TTC549 (cell line): ENCODE measurements around the gene KIF7.
"Not testable (repeated sequence)": the region's sequence is repeated elsewhere in the genome, so short reads cannot be mapped to it uniquely, and the experiment has no call there.

ENCODE experiments used
- FAIRE-seq: peaks from 2 replicates; lab custom pipeline; 2012; peaks lifted over from hg19 to GRCh38; lab: Jason Lieb, UNC

Gene KIF7, protein sequence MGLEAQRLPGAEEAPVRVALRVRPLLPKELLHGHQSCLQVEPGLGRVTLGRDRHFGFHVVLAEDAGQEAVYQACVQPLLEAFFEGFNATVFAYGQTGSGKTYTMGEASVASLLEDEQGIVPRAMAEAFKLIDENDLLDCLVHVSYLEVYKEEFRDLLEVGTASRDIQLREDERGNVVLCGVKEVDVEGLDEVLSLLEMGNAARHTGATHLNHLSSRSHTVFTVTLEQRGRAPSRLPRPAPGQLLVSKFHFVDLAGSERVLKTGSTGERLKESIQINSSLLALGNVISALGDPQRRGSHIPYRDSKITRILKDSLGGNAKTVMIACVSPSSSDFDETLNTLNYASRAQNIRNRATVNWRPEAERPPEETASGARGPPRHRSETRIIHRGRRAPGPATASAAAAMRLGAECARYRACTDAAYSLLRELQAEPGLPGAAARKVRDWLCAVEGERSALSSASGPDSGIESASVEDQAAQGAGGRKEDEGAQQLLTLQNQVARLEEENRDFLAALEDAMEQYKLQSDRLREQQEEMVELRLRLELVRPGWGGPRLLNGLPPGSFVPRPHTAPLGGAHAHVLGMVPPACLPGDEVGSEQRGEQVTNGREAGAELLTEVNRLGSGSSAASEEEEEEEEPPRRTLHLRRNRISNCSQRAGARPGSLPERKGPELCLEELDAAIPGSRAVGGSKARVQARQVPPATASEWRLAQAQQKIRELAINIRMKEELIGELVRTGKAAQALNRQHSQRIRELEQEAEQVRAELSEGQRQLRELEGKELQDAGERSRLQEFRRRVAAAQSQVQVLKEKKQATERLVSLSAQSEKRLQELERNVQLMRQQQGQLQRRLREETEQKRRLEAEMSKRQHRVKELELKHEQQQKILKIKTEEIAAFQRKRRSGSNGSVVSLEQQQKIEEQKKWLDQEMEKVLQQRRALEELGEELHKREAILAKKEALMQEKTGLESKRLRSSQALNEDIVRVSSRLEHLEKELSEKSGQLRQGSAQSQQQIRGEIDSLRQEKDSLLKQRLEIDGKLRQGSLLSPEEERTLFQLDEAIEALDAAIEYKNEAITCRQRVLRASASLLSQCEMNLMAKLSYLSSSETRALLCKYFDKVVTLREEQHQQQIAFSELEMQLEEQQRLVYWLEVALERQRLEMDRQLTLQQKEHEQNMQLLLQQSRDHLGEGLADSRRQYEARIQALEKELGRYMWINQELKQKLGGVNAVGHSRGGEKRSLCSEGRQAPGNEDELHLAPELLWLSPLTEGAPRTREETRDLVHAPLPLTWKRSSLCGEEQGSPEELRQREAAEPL (N-terminal part only)

DNA sequence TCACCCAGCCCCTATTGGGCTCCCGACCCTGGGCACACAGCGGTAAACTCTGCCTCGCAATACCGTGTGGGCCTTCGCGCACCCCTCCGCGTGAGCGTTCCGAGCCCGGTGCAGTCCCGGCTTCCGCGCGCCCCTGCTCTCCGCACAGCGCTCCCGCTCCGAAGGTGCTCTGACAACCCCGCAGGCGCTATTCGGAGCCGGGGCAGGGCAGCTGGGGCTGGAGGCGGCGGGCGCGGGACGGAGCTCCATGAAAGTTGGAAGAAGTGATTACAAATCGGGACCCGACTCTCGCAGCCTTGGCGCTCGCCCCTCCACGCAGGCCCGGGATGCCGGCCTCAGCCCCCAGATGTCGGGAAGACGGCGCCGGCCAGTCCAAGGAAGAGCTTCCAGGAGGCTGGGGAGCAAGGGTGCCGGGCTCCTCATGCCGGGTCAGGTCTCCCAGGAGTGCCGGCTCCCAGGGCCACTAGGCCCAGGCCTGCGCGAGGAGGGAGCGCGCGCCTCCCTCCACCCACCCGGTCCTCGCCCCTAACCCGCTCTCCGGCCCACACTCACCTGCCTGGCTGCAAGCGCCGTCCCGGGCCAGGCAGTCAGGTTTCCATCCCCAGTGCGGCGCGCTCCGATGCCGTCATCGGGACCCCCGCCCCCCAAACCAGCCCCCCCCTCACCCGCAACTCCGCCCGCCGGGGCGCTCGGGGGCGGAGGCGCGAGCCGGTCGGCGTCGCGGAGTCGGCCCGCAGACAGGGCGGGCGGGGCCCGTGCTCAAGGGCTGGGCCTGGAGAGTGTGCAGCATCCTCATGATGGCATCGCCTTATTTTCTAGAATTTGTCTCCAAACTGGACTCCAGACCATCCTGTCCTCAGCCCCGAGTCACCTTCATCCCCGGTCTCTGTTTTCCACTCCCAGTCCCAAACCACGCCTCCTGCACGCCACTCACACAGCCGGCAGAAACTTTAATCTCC lies at the start of gene KIF7:
Gene KIF7 (minus strand): TSS at position 621 of the 959 bp plus-strand sequence. CDS start 2,537 bp downstream, outside the sequence.
- FAIRE-seq, result no peak

DNA sequence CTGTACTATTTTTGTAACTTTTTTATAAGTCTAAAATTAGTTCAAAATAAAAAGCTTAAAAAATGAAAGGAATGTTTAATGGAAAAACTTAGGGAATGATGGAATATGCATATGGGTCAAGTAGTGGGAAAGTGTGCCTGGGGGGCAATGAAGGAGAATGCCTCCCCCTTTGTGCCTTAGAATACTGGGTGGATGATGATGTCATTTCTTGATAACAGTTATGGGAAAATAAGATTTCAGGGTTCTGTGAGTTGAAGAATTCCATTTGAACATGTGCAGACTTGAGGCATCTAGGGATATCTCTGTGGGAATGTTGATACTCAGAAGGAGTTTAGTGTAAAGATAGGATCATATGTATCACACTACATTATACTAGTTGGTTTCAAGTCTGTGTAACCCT lies 49.1 kb upstream of the KIF7 start:
- no peak for FAIRE-seq

DNA sequence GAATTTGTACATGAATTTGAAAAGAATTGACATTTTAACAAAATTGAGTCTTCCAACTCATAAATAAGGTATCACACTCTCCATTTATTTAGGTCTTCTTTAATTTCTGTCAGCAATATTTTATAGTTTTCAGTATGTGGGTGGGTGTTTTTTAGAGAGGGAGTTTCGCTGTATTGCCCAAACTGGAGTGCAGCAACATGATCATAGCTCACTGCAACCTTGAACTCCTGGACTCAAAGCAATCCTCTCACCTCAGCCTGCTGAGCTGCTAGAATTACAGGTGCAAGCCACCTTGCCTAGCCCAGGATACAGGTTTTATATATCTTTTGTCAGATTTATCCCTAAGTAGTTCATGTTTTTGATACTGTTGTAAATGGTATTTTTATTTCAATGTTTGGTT lies 39.9 kb upstream of the KIF7 start:
- FAIRE-seq, result no peak

DNA sequence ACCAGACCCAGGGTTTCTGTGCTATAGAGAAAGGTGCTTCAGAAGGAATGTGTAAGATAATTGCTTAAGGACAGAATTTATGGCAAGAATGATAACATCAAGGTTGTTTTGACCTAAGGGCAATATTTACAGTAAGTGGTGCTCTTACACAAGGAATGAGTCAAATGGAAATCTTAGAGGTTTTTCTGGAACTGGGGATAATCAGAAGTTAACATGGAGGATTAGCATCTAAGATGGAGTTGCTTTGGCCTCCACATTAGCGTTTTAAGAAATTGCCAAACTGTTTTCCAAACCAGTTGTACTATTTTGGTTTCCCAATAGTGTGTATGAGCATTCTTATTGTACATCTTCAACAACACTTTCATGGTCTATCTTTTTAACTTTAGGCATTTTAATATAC lies 38.4 kb upstream of the KIF7 start:
- no peak for FAIRE-seq

DNA sequence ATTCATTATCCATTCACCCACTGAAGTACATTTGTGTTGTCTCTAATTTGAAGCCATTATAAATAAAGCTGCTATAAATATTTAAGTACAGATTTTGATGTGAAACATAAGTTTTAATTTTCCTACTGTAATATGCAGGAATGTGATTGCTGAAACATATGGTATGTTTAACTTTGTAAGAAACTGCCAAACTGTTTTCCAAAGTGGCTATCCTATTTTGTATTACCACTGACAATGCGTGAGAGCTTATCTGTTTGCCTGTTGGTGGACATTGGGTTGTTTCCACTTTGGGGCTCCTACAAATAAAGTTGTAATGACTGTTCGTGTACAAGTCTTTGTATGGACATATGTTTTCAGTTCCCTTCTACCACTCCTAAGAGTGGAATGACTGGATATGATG lies 37.8 kb upstream of the KIF7 start:
- no peak for FAIRE-seq

DNA sequence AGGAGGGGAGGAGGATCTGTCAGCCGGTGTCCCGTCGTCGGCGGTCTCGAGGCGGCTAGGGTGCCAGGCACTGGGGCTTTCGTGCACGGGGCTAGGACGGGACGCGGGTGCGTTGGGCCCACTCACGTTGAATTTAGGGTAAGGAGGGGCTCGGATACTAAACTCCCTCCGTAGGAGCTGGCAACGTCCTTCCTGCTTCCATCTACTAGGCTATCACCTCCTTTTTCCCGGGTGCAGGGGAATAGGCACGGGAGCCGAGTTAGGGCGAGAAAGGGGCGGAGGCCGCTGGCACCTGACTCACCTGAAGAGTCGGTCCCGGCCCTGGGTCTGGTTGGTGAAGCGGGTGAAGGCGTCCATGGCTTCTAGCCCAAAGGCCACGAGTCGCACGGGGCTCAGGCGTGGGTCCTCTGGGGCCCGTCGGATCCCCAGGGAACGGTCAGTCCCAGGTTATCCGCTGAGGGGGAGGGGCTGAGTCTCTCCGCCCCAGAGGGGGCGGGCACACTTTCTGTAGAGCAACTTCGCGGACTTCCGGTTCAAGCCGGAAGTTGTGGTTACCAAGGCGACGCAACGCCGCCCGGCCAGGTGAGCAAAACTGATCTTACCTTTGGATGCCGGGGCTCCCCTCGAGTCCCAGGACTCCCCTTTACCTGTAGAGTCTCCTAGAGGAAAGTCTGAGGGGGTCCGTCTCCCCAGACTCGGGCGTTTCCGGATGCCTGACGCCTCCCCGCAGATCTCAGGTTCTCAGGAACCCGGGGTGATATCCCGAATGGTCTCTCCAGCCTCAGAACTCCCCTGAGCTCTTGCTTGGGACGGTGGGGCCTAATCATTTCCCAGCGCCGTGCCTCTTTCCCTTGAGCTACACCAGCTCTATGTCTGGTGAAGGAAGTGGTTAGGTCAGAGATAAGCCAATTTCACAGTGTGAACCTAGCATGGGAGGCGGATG lies 35.3 kb upstream of the KIF7 start, which contains the start of the genes PEX11A and WDR93:
Gene PEX11A (minus strand): TSS at position 479 of the 943 bp plus-strand sequence. CDS start 122 bp downstream, at position 357.
Gene WDR93 (plus strand): TSS at position 536 of the 943 bp plus-strand sequence. CDS start 10,936 bp downstream, outside the sequence.
- no peak for FAIRE-seq

DNA sequence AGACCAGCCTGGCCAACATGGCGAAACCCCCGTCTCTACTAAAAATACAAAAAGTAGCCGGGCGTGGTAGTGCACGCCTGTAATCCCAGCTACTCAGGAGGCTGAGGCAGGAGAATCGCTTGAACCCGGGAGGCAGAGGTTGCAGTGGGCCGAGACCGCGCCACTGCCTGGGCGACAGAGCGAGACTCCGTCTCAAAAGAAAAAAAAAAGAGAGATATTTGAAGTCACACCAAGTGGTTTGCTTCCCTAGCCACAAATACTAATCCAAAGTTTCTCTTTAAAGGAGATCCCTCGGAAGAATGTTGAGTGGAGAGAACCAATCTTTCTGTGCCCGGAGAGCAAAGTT lies 34.6 kb upstream of the KIF7 start:
- not testable (repeated sequence) for FAIRE-seq

DNA sequence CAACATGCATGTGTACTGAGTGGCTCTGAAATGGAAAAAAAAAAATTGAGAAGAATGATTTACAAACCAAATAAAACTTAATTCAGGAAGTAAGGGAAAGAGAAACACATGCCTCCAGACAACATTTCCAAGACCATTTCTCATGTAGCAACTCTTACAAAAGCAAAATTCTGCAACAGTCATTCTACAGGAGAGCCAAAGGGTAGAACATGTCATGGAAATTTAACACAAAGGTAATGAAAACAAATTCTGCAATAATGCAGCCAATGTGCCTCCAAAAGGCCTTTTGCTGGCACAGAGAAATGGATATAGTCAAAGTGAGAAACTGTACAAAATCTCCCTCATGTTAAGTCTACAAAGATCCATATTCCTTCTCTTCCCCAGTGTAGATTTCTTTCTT lies 31.3 kb upstream of the KIF7 start:
- FAIRE-seq, result no peak

DNA sequence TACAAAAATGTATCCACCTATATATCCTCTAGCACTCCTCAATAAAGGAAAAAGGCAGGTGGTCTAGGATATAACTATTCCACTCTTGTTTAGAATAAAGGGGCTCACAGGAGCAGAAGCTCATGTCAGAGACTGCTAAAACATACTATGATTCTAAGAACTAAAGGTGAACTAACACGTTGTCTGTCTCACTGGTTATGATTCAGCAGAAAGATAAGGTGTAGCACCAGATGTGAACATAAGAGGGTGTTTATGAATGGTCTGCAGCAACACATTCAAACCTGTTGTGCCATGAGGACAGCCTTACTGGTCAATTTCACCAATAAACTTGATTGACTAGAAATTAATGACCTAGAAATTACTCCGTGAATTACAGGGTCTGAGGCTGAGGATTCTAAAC lies 30.7 kb upstream of the KIF7 start:
- FAIRE-seq, result no peak

DNA sequence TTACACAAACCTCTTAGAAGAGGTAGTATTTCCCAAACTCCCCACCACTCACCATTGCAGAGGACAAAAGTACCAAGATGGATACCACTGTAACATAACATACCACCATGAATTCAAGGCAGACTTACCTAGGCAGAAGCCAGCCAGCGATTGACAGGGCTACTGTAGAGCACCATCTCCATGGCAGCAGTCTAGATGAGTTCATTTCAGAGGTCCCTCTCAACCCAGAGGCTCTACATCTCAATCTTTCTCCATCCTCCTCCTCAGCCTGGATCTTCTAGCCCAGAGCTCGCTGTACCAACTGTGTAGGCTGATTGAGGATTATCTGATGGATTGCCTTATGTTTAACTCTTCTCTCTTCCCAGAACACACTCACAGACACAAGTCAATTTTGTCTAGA lies 25.9 kb upstream of the KIF7 start:
- no peak for FAIRE-seq

DNA sequence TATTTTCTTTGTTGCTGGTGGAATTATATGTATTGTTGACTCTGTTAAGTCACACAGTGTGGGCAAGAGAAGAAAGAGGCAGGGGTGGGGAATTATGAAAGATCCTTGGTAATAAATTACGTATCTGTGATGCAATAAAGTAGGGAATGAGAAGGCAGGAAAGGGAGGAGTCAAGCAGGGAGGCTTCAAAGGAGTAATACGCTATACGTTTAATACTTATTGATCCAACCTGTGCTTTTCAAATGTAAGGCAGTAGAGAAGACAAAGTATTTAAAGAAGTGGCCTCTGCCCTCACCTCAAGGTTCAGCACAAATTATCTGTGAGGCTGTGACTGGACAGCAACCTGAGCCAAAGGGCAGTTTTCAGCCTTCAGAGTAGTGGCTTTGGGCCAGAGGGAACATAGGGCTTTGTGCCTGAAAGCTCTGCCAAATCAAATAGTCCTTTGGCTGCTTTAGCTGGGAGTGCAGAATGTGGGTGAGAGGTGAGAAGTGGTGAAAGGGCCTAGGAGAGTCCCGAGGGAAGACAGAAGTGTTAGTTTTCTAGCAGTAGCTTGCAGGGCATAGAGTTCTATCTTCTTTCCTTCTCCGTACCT lies 25.1 kb upstream of the KIF7 start:
- FAIRE-seq, result no peak

DNA sequence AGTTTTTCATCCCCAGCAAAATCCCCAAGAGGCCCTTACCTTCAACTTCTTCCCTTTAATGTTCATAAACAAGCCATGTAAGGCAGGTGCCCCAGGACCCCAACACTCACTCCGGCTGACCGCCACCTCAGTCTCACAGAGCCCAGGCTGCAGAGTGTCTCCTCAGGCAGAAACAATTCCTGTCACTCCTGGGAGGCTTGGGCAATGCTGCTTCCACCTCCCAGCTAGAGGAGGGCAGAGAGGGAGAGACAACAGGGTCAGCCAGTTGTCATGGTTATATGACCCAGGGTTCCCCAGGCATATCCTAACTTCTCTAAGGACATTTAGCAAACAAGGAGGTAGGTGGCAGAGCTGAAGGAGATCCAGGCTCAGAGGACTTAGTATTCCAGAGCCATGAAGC lies 23.9 kb upstream of the KIF7 start, which contains the start of gene PLIN1:
Gene PLIN1 (minus strand): TSS at position 156 of the 400 bp plus-strand sequence. CDS start 1,878 bp downstream, outside the sequence.
- FAIRE-seq, result no peak

DNA sequence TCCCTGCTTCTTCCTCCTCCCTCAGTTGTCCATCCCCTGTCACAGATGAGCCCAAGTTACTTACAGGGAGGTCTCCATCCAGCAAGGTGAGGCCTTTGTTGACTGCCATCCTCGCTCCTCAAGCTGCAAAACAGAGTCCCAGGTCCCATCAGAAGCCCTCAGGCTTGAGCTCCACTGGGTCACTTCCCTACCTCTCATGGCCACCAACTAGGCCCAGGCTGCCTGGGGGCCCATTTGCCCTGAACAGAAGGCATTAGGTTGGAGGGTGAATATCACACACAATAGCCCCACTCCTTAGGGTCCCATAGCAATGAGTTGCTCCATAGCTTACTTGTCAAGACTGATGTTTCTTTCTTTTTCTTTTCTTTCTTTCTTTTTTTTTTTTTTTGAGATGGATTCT lies 22.1 kb upstream of the KIF7 start:
- FAIRE-seq, result no peak

DNA sequence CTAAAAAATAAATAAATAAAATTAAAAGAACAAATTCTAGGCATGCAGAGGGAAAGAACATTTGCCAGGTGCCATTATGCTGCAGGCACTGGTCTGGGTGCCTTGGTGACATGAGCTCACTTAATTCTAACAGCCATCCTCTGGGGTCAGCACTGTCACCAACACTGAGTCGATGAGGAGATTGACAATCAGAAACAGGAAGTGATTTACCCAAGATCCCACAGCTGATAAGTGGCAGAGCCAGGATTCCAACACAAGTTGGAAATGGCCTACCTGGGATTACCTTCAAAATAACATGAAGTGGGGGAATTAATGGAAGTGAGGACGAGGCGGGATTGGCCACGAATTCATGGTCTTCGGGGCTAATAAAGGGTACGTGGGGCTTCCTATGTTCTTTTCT lies 20.3 kb upstream of the KIF7 start:
- FAIRE-seq, result no peak

DNA sequence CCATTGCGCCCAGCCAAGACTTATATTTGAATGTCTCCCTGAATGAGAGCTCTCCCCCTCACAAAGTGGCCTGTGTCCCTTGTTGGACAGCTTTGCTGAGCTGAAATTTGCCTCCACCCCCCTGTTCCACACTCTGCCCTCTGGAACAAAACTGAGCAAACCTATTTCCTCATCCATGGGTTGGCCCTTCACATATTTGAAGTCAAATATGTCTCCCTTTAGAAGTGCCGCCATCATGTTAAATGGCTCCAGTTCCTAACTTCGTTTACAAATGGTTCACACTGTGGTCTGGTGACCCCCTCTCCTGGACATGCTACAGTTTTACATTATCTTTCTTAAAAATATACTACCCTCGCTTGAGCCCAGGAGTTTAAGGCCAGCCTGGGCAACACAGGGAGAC lies 19.3 kb upstream of the KIF7 start:
- FAIRE-seq, result no peak

DNA sequence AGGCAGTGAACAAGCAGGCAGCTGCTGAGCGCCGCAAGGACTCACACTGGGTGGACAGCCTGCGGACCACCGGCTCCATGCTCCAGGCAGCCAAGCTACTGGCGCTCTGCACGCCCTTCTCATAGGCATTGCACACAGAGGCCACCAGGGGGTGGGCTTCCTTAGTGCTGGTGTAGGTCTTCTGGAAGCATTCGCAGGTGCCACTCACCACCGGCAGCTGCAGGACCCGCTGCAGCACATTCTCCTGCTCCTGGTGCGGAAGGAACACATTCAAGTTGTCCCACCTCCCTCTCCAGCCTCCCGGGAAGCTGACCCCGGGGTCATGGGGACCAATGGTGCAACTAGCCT lies 17.9 kb upstream of the KIF7 start:
- no peak for FAIRE-seq

DNA sequence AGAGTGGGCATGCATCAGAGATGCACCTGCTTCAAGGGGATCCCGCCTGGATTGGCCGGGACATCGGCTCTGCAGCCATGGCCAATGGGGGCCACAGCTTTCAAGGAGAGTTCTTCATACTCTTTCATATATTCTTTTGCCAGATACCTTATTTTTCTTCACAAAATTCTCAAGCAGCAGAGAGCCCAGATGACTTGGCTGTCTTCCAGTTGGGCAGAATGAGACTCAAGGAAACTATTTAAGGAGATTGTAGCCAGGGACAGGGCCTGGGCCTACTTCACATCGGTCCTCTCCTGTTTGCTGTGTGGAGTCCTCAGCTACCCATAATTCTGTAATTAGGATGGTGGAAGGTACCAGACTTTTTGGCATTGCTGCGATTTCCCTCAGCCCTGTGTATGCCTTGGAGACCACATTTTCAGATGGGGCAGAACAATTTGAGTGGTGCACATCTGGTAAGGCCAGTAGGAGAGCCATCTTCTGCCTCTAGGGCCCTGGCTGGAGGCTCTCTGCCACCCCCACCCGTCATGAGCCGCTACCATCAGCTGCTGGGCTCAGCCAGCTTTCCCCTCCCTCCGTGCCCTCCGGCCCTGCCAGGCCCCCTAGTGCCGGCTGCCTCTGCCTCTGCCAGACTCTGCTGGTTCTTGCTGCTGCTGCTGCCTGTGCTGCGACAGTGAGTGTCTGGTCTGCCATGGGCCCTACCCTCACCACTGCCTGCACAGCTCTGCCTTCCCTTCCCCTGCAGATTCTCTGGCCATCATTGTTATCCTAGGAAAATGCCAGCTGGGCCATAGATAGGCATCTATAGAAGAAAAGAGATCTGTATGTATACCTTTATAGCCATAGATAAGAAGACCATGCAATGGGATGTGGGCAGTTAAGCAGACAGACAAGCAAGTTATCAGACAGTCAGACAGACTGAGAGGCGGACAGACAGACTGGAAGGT lies 17.2 kb upstream of the KIF7 start:
- no peak for FAIRE-seq

DNA sequence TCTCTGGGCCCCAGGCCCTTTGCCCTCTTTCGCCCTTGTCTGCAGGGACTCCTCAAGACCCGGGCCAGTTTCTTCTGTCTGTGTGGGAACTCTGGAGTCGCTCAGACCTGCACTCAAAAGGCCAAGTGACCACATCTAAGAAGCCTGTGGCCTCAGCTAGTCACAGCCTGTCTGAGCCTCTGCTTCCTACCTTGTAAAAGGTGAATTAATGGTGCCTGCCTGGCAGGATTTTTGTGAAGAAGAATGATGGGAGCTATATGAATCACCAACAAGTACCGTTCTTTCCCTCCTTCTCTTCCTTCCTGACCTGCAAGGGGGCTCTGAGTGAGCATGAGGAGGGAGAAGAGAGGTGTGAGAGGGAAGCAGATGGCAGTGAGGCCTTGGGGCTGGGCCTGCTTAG lies 16.4 kb upstream of the KIF7 start:
- FAIRE-seq, result no peak
